GM12873 (cell line): ENCODE measurements around the gene PAX7.

Experiments
- CTCF ChIP-seq: IDR thresholded peaks from 2 replicates; pipeline ENCODE4 v1.5.1; 2012; ENCODE audit warnings: low read depth, mild to moderate bottlenecking, moderate library complexity, low read length, control low read depth; ENCODE audit not compliant: insufficient read depth; ENCODE audit errors: missing control alignments

PAX7 gene

GRCh38 chr1:18686540-18686939 lies 55.9 kb downstream of the PAX7 start:
- TF ChIP-seq CTCF: no peak

- no peak for TF ChIP-seq CTCF
These were observed 56.6 kb downstream of the PAX7 start for GRCh38 chr1:18687273-18687672.

GRCh38 chr1:18691648-18692047 lies 61.0 kb downstream of the PAX7 start:
- TF ChIP-seq CTCF: no peak

GRCh38 chr1:18693256-18694098 lies 62.8 kb downstream of the PAX7 start:
- TF ChIP-seq CTCF: no peak

- TF ChIP-seq CTCF: no peak
These were observed 66.9 kb downstream of the PAX7 start for GRCh38 chr1:18697541-18697940.

- TF ChIP-seq CTCF: no peak
These were observed 69.9 kb downstream of the PAX7 start for GRCh38 chr1:18700530-18700929.

- TF ChIP-seq CTCF: no peak
These were observed 70.5 kb downstream of the PAX7 start for GRCh38 chr1:18701183-18701582.
